ENCODE results near the gene RASGRF1. TPM values are rescaled to one million over a fixed set of nuclear protein-coding genes. Genes with fewer than 3 reads are reported as not detected.

The RASGRF1 gene, protein sequence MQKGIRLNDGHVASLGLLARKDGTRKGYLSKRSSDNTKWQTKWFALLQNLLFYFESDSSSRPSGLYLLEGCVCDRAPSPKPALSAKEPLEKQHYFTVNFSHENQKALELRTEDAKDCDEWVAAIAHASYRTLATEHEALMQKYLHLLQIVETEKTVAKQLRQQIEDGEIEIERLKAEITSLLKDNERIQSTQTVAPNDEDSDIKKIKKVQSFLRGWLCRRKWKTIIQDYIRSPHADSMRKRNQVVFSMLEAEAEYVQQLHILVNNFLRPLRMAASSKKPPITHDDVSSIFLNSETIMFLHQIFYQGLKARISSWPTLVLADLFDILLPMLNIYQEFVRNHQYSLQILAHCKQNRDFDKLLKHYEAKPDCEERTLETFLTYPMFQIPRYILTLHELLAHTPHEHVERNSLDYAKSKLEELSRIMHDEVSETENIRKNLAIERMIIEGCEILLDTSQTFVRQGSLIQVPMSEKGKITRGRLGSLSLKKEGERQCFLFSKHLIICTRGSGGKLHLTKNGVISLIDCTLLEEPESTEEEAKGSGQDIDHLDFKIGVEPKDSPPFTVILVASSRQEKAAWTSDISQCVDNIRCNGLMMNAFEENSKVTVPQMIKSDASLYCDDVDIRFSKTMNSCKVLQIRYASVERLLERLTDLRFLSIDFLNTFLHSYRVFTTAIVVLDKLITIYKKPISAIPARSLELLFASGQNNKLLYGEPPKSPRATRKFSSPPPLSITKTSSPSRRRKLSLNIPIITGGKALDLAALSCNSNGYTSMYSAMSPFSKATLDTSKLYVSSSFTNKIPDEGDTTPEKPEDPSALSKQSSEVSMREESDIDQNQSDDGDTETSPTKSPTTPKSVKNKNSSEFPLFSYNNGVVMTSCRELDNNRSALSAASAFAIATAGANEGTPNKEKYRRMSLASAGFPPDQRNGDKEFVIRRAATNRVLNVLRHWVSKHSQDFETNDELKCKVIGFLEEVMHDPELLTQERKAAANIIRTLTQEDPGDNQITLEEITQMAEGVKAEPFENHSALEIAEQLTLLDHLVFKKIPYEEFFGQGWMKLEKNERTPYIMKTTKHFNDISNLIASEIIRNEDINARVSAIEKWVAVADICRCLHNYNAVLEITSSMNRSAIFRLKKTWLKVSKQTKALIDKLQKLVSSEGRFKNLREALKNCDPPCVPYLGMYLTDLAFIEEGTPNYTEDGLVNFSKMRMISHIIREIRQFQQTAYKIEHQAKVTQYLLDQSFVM (N-terminal part only)
- total RNA-seq (not detected), total RNA-seq (0 to 0.52 (median 0) reads per million in 172 experiments)
- polyA plus RNA-seq (2013, experiment 1 of 2): 0.03 TPM
- 0.07 TPM for polyA plus RNA-seq (2013, experiment 2 of 2)

DNA sequence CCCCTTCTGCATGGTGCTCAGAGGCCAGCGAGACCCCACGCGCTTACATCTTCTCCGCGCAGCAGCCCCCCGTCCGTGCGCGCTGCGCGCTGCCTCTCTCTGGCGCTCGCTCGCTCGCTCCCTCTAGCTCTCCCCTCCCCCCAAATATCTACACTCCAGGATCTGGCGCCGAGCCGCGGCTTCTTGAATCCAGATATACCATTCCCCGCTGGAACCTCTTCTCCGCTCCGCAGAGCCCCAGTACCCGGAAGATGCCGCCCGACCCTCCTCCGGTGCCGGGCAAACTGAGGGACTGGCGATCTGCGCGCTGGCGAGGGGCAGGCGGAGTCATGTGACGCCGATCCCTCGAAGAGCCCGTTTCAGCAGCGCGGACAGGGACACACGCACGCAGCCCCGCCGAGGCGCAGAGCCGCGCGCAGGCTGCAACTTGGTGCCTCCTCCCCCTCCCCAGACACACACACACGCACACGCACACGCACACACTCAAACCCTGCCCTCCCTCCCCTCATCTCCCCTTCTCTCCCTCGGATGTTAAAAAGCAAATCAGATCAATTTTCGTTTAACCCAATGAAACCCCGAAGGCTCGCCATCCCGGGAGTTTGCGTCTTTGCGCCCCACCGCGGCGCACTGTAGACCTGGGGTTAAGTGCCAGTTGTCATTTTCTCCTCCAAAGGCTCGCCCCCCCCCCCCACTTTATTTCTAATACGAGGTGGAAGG is at the start of gene RASGRF1:
Gene RASGRF1, minus strand, starts transcription at position 294 of the 717 bp plus-strand sequence. Its CDS starts 282 bp downstream, at position 12.
- intact Hi-C loops (cut with DNase I, micrococcal nuclease): no loop called here
- TF ChIP-seq, protein P1, sequence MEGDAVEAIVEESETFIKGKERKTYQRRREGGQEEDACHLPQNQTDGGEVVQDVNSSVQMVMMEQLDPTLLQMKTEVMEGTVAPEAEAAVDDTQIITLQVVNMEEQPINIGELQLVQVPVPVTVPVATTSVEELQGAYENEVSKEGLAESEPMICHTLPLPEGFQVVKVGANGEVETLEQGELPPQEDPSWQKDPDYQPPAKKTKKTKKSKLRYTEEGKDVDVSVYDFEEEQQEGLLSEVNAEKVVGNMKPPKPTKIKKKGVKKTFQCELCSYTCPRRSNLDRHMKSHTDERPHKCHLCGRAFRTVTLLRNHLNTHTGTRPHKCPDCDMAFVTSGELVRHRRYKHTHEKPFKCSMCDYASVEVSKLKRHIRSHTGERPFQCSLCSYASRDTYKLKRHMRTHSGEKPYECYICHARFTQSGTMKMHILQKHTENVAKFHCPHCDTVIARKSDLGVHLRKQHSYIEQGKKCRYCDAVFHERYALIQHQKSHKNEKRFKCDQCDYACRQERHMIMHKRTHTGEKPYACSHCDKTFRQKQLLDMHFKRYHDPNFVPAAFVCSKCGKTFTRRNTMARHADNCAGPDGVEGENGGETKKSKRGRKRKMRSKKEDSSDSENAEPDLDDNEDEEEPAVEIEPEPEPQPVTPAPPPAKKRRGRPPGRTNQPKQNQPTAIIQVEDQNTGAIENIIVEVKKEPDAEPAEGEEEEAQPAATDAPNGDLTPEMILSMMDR (IDR thresholded peaks at IDR 0.05): no peak
- peaks cover 0 to 3% of the 10 kb centered on the region in 2 experiments for H3K9me3 ChIP-seq (ENCODE audit: control insufficient read depth in 1 of 2, insufficient read depth in 1 of 2, low read length in 2 of 2)
- no peak within 1 kb of the TSS for H3K27ac ChIP-seq (ENCODE audit: low read depth in 1 of 2, low read length in 2 of 2)
- H3K27me3 ChIP-seq (ENCODE audit: control insufficient read depth in 1 of 2, insufficient read depth in 2 of 2, low read length in 2 of 2): peaks cover 49 to 62% of the 10 kb centered on the region in 2 experiments
- DNase-seq (no peak), ATAC-seq (ENCODE audit: poor library complexity) (no peak)
- POLR2A ChIA-PET: interaction anchor here (0.6 kb wide), 1 partner anchor 134 kb away, joined by 4 read pairs; no protein-coding TSS in a partner anchor
- no peak within 1 kb of the TSS for H3K4me3 ChIP-seq (ENCODE audit: low read length)
- no peaks in the 10 kb centered on the region for H3K9me3 Mint-ChIP-seq
- H3K36me3 ChIP-seq (ENCODE audit: insufficient read depth, low read length): no peaks in the 10 kb centered on the region
- H3K4me1 Mint-ChIP-seq (ENCODE audit: low read depth): no peaks in the 10 kb centered on the region
- peaks cover 11% of the 10 kb centered on the region for H3K4me1 ChIP-seq (ENCODE audit: insufficient read depth, low read length)
- no peak within 1 kb of the TSS for H3K27ac Mint-ChIP-seq
- H3K27me3 Mint-ChIP-seq: peaks cover 71% of the 10 kb centered on the region
- CTCF ChIA-PET: no interaction called here
- H3K36me3 Mint-ChIP-seq (ENCODE audit: low read depth): no peaks in the 10 kb centered on the region
- no peak within 1 kb of the TSS for H3K4me3 Mint-ChIP-seq

DNA sequence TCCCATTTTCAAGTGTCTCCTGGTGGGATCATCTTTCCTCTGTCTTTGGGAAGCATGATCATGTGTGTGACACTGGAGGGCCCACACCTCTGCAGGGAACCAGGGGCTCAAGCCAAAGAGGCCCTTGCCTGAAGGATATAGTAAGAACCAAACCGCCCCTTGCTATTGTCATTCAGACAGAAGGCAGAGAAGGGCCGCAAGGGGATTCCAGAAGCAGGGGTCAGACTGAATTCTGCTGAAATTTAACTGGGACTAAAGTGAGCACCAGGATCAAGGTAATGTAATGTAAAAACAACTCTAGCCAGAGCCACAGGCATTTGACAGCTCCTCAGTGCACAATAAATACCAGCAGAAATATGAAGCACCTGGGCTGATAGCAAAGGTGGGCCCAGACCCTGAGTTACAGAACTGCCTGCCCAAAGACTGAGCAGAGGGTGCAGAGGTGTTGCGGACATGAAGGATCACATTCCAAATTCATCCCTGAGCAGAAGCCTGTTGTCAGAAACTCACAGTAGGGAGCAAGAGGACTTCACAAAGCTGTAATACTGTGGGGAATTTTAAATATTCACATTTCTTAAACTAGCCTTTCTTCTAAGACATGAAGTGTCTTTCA is 46.0 kb upstream of the RASGRF1 start:
- H3K4me3 Mint-ChIP-seq: no peak overlapping the region
- H3K36me3 ChIP-seq (ENCODE audit: insufficient read depth, low read length): no peaks in the 10 kb centered on the region
- H3K27ac Mint-ChIP-seq: no peak overlapping the region
- ChIA-PET POLR2A (no interaction called here), CTCF (no interaction called here)
- no peaks in the 10 kb centered on the region for H3K9me3 ChIP-seq (ENCODE audit: control insufficient read depth in 1 of 2, insufficient read depth in 1 of 2, low read length in 2 of 2)
- ATAC-seq (ENCODE audit: poor library complexity) (no peak), DNase-seq (no peak)
- TF ChIP-seq, protein P1 (IDR thresholded peaks at IDR 0.05): no peak
- no peaks in the 10 kb centered on the region for H3K4me1 Mint-ChIP-seq (ENCODE audit: low read depth)
- H3K27ac ChIP-seq (ENCODE audit: low read depth in 1 of 2, low read length in 2 of 2): no peak overlapping the region
- H3K36me3 Mint-ChIP-seq (ENCODE audit: low read depth): no peaks in the 10 kb centered on the region
- intact Hi-C loops (cut with DNase I, micrococcal nuclease): no loop called here
- H3K4me3 ChIP-seq (ENCODE audit: low read length): no peak overlapping the region
- H3K27me3 Mint-ChIP-seq: peaks cover 71% of the 10 kb centered on the region
- no peaks in the 10 kb centered on the region for H3K4me1 ChIP-seq (ENCODE audit: insufficient read depth, low read length)
- peaks cover 4 to 20% of the 10 kb centered on the region in 2 experiments for H3K27me3 ChIP-seq (ENCODE audit: control insufficient read depth in 1 of 2, insufficient read depth in 2 of 2, low read length in 2 of 2)
- no peaks in the 10 kb centered on the region for H3K9me3 Mint-ChIP-seq
